Measurements from ENCODE around the gene ZNF445.
A peak's percentile ranks its signal among the peaks of the same experiment; 100 is the strongest.
"Not testable (repeated sequence)": the region's sequence is repeated elsewhere in the genome, so short reads cannot be mapped to it uniquely, and the experiment has no call there.

Gene ZNF445

DNA sequence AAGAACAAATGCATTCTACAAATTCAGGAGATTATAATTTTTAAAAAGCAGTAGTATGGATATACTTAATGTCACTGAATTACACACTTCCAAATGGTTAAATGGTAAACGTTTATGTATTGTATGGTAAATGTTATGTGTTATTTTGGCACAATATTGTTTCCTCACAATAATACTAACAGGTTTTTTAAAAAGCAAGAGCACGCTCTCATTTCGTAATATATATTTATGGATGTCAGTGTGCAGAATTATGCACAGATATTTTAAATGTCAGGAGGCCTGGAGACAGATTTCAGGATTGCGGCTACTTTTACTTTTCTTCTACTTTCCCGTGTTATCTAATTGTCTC, 533 bp downstream of the ZNF445 start:
- Histone ChIP-seq H3K27ac (ENCODE audit: low read depth, low read length, severe bottlenecking) (peak overlapping the region; percentile 50), H3K4me3 (ENCODE audit: extremely low read depth, insufficient read depth, low read length, poor library complexity, severe bottlenecking) (peak overlapping the region; percentile 63), H3K4me1 (ENCODE audit: control insufficient read depth, insufficient read depth, low read length, poor library complexity, severe bottlenecking) (peaks cover 6% of the 10 kb centered on the region), H3K36me3 (ENCODE audit: control insufficient read depth, insufficient read depth, low read length) (peaks cover 4% of the 10 kb centered on the region), H3K9me3 (ENCODE audit: control insufficient read depth, low read length) (no peaks in the 10 kb centered on the region)
- WGBS, 2 experiments (ENCODE audit: insufficient coverage in 2 of 2), result no CpG with 5 or more reads among the region's 5 CpGs

DNA sequence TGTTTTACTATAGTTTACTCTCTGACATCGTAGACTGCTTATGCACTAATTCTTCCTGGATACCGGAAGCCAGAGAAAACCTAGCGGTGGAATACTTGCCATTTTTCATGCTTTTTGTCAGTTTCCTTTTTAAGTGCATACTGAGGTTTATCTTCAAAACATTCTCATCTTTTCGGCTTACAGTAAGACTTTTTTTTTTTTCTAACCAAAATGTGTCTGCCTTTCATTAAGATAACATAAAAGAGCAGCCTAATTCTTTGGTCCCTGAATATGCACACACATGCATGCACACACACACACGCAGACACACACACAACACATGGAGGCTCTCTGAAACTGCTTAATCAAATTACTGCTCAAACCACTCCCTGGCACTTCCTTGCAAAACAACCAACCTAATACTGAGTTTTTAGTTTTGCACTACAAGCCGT, 1.3 kb downstream of the ZNF445 start:
- Histone ChIP-seq H3K9me3 (ENCODE audit: control insufficient read depth, low read length) (no peaks in the 10 kb centered on the region), H3K36me3 (ENCODE audit: control insufficient read depth, insufficient read depth, low read length) (peaks cover 5% of the 10 kb centered on the region), H3K4me3 (ENCODE audit: extremely low read depth, insufficient read depth, low read length, poor library complexity, severe bottlenecking) (peak overlapping the region; percentile 63), H3K4me1 (ENCODE audit: control insufficient read depth, insufficient read depth, low read length, poor library complexity, severe bottlenecking) (peaks cover 6% of the 10 kb centered on the region), H3K27ac (ENCODE audit: low read depth, low read length, severe bottlenecking) (no peak overlapping the region)
- WGBS, 2 experiments (ENCODE audit: insufficient coverage in 2 of 2), result 78 to 81% methylated on average over 4 to 6 of the region's 6 CpGs

DNA sequence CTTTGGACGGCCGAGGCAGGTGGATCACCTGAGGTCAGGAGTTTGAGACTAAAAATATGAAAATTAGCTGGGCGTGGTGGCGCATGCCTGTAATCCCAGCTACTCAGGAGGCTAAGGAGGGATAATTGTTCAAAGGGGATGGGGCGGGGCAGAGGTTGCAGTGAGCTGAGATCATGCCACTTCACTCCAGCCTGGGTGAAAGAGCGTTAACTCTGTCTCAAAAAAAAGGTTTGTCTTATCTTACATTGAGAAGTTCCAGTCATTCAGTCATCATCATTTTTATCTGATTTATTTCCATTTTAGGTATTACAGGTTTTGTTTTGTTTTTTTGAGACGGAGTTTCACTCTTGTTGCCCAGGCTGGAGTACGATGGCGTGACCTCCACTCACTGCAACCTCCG, 2.6 kb downstream of the ZNF445 start:
- H3K4me1 ChIP-seq (ENCODE audit: control insufficient read depth, insufficient read depth, low read length, poor library complexity, severe bottlenecking); H3K9me3 ChIP-seq (ENCODE audit: control insufficient read depth, low read length); H3K27ac ChIP-seq (ENCODE audit: low read depth, low read length, severe bottlenecking); H3K4me3 ChIP-seq (ENCODE audit: extremely low read depth, insufficient read depth, low read length, poor library complexity, severe bottlenecking): not testable (repeated sequence)
- peaks cover 13% of the 10 kb centered on the region for H3K36me3 ChIP-seq (ENCODE audit: control insufficient read depth, insufficient read depth, low read length)
- 88 to 91% methylated on average over 3 to 7 of the region's 10 CpGs for WGBS, 2 experiments (ENCODE audit: insufficient coverage in 2 of 2)

DNA sequence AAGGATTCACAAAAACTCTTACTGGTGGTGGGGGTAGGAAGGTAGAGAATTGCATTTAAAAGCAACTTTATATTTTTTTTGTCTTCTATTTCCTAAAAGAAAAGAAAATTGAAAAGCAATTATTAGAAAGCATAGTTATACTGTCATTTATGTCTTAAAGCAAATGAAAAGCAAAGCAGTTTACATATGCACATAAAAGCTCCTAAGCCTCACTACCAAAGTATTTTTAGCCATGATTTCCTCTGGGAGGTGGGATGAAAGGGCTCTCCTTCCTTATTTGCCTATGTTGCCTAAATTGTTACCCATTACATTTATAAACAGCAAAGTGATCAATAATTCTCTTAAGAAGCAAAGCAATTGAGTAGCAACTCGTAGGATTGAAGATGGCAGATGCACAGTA, 7.0 kb downstream of the ZNF445 start:
- H3K4me3 ChIP-seq (ENCODE audit: extremely low read depth, insufficient read depth, low read length, poor library complexity, severe bottlenecking), result no peak overlapping the region
- WGBS, 2 experiments (ENCODE audit: insufficient coverage in 2 of 2), result 100% methylated on average over 1 of the region's 1 CpG; no CpG with 5 or more reads in 1 of the 2 experiments
- H3K9me3 ChIP-seq (ENCODE audit: control insufficient read depth, low read length), result no peaks in the 10 kb centered on the region
- H3K4me1 ChIP-seq (ENCODE audit: control insufficient read depth, insufficient read depth, low read length, poor library complexity, severe bottlenecking), result peaks cover 6% of the 10 kb centered on the region
- H3K36me3 ChIP-seq (ENCODE audit: control insufficient read depth, insufficient read depth, low read length), result peaks cover 39% of the 10 kb centered on the region
- no peak overlapping the region for H3K27ac ChIP-seq (ENCODE audit: low read depth, low read length, severe bottlenecking)

DNA sequence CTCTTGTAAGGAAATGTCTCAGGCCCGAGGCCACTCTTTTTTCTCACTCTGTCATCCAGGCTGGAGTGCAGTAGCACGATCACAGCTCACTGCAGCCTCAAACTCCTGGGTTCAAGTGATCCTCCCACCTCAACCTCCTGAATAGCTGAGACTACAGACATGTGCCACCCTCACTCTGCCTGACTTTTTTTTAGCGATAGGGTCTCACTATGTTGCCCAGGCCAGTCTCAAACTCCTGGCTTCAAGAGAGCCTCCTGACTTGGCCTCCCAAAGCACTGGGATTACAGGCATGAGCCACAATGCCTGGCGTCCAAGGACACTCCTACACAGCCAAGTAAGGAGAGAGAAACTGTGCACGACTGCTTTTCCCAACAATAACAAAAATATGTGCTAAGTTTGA, 7.6 kb downstream of the ZNF445 start:
- Histone ChIP-seq H3K4me3 (ENCODE audit: extremely low read depth, insufficient read depth, low read length, poor library complexity, severe bottlenecking) (no peak overlapping the region), H3K27ac (ENCODE audit: low read depth, low read length, severe bottlenecking) (no peak overlapping the region), H3K36me3 (ENCODE audit: control insufficient read depth, insufficient read depth, low read length) (peaks cover 40% of the 10 kb centered on the region), H3K4me1 (ENCODE audit: control insufficient read depth, insufficient read depth, low read length, poor library complexity, severe bottlenecking) (peaks cover 6% of the 10 kb centered on the region), H3K9me3 (ENCODE audit: control insufficient read depth, low read length) (no peaks in the 10 kb centered on the region)
- 87 to 95% methylated on average over 3 of the region's 5 CpGs for WGBS, 2 experiments (ENCODE audit: insufficient coverage in 2 of 2)

DNA sequence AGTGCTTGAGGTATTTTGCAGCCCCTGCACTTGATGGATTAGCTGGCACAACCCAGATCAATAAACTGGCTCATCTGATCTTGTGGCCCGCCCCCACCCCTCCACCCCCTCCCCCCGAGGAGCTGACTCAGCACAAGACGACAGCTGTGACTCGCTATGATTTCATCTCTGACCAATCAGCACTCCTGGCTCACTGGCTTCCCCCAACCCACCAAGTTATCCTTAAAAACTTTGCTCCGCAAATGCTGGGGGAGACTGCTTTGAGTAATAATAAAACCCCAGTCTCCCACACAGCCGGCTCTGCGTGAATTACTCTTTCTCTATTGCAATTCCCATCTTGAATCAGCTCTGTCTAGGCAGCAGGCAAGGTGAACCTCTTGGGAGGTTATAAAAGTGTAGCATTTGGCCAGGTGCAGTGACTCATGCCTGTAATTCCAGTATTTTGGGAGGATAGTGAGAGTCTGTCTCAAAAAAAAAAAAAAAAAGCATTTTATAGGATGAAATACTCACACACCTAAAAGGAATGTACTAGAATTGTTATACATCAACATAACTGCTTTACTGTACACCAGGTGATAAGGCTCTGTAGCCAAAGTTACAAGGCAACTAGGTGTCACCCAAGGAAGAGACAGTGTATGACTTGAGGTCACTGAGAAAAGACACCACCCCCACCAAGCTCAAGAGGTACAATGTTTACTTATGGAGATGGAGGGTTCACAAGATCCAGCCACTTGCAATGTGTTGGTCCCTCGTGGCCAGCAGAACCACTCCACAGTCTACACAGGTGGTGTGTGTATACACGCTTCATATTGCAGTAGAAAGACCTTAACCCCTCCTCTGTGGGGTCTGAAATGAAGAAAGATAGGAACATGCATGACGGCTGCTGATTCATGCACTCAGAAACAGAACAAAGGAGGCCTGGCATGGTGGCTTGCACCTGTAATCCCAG, 8.6 kb downstream of the ZNF445 start:
- H3K27ac ChIP-seq (ENCODE audit: low read depth, low read length, severe bottlenecking), result peak overlapping the region; percentile 53
- H3K4me1 ChIP-seq (ENCODE audit: control insufficient read depth, insufficient read depth, low read length, poor library complexity, severe bottlenecking), result peaks cover 6% of the 10 kb centered on the region
- 68 to 97% methylated on average over 2 to 6 of the region's 10 CpGs for WGBS, 2 experiments (ENCODE audit: insufficient coverage in 2 of 2)
- H3K36me3 ChIP-seq (ENCODE audit: control insufficient read depth, insufficient read depth, low read length), result peaks cover 51% of the 10 kb centered on the region
- no peak overlapping the region for H3K4me3 ChIP-seq (ENCODE audit: extremely low read depth, insufficient read depth, low read length, poor library complexity, severe bottlenecking)
- H3K9me3 ChIP-seq (ENCODE audit: control insufficient read depth, low read length), result no peaks in the 10 kb centered on the region

DNA sequence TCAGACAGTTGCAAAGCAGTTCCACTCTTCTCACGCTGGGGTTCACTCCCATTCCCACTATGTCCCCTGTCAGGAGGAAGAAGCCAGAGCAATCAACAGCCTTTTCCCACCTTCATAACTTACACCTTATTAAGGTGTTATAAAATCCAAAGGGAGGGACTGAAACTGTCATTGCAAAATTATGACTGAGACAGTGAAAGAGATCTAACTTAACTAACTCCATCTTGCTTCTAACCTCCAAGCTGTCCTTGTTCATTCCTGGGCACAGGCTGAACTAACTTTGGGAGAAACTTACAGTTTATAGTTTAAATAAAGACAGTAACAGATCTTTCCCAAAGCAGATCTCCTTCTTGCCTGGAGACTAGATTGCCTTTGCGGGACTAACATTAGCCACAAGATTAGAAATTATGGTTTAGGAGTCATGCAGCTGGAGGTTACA, 9.4 kb downstream of the ZNF445 start:
- not testable (repeated sequence) for H3K4me1 ChIP-seq (ENCODE audit: control insufficient read depth, insufficient read depth, low read length, poor library complexity, severe bottlenecking); H3K9me3 ChIP-seq (ENCODE audit: control insufficient read depth, low read length); H3K4me3 ChIP-seq (ENCODE audit: extremely low read depth, insufficient read depth, low read length, poor library complexity, severe bottlenecking); H3K27ac ChIP-seq (ENCODE audit: low read depth, low read length, severe bottlenecking)
- H3K36me3 ChIP-seq (ENCODE audit: control insufficient read depth, insufficient read depth, low read length), result peaks cover 58% of the 10 kb centered on the region
- WGBS, 2 experiments (ENCODE audit: insufficient coverage in 2 of 2), result 83 to 100% methylated on average over 1 to 2 of the region's 2 CpGs

DNA sequence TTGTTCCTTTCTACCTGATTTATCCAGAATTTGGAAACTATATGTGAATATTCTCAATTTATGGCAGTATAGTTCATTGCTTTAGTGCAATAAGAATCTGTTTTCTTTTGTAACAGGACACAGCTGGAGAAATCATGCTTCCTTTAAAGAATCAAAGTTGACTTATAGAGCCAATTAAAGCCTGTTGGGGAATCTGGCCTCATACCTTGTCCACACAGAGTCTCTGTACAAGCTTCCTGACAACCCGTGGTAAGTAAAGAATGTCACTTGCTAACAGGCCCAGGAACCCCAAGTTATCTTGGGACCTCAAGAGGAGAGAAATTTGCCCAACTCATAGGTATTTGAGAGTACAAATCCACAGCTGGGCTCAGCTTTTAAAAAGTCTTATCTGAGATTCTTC, 10.2 kb downstream of the ZNF445 start:
- 100% methylated on average over 1 of the region's 1 CpG; no CpG with 5 or more reads in 1 of the 2 experiments for WGBS, 2 experiments (ENCODE audit: insufficient coverage in 2 of 2)
- H3K4me1 ChIP-seq (ENCODE audit: control insufficient read depth, insufficient read depth, low read length, poor library complexity, severe bottlenecking), result peaks cover 6% of the 10 kb centered on the region
- peaks cover 2% of the 10 kb centered on the region for H3K9me3 ChIP-seq (ENCODE audit: control insufficient read depth, low read length)

DNA sequence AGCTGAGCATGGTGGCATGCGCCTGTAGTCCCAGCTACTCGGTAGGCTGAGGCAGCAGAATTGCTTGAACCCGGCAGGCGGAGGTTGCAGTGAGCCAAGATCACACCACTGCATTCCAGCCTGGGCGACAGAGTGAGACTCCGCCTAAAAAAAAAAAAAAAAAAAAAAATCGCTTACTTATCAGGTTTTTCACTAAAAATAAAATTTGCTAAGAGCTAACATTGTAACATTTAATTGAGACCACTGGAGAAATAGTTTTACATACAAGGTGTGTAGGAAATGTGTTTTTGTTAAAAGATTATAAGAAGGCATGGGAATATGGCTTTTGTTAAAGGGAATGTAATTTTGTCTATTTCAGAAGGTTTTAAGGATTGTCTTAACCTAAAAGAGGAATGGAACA, 12.6 kb downstream of the ZNF445 start:
- peaks cover 17% of the 10 kb centered on the region for H3K9me3 ChIP-seq (ENCODE audit: control insufficient read depth, low read length)
- WGBS, 2 experiments (ENCODE audit: insufficient coverage in 2 of 2), result 90 to 94% methylated on average over 3 to 4 of the region's 7 CpGs
- H3K4me3 ChIP-seq (ENCODE audit: extremely low read depth, insufficient read depth, low read length, poor library complexity, severe bottlenecking); H3K4me1 ChIP-seq (ENCODE audit: control insufficient read depth, insufficient read depth, low read length, poor library complexity, severe bottlenecking); H3K27ac ChIP-seq (ENCODE audit: low read depth, low read length, severe bottlenecking): not testable (repeated sequence)
- peaks cover 74% of the 10 kb centered on the region for H3K36me3 ChIP-seq (ENCODE audit: control insufficient read depth, insufficient read depth, low read length)

More for the DNA sequence above, 10.2 kb downstream of the ZNF445 start:
- Histone ChIP-seq H3K4me3 (ENCODE audit: extremely low read depth, insufficient read depth, low read length, poor library complexity, severe bottlenecking) (no peak overlapping the region), H3K36me3 (ENCODE audit: control insufficient read depth, insufficient read depth, low read length) (peaks cover 66% of the 10 kb centered on the region), H3K27ac (ENCODE audit: low read depth, low read length, severe bottlenecking) (no peak overlapping the region)

DNA sequence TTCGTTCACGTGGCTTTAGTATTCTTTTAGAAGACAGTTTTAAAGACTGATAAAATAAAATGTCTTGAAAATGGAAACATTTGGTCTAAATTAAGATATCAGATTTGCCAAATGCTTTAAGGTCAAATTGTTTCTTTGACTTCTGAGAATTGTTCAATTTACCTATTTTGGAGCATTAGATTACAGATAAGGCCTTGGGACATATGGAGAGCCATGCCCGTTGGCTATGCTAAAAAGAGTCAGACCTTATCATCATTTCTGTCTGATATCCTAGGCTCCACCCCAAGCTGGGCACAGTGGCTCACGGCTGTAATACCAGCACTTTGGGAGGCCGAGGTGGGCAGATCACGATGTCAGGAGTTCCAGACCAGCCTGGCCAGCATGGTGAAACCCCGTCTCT, 13.0 kb downstream of the ZNF445 start:
- WGBS, 2 experiments (ENCODE audit: insufficient coverage in 2 of 2), result 95 to 98% methylated on average over 5 to 7 of the region's 7 CpGs
- H3K9me3 ChIP-seq (ENCODE audit: control insufficient read depth, low read length), result peaks cover 17% of the 10 kb centered on the region
- peaks cover 73% of the 10 kb centered on the region for H3K36me3 ChIP-seq (ENCODE audit: control insufficient read depth, insufficient read depth, low read length)
- no peak overlapping the region for H3K27ac ChIP-seq (ENCODE audit: low read depth, low read length, severe bottlenecking)
- H3K4me1 ChIP-seq (ENCODE audit: control insufficient read depth, insufficient read depth, low read length, poor library complexity, severe bottlenecking), result peaks cover 6% of the 10 kb centered on the region
- no peak overlapping the region for H3K4me3 ChIP-seq (ENCODE audit: extremely low read depth, insufficient read depth, low read length, poor library complexity, severe bottlenecking)

DNA sequence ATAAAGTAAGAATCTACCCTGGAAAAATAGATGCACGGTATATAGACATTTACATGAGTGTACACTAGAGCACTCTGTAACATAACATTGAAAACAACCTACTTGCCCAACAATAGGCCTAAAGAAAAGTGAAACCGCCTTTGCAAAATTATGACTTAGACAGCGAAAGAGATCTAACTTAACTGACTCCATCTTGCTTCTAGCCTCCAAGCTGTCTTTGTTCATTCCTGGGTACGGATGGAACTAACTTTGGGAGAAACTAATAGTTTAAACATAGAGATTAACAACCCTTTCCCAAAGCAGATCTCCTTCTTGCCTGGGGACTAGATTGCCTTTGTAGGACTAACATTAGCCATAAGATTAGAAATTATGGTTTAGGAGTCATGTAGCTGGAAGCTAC, 17.4 kb downstream of the ZNF445 start:
- not testable (repeated sequence) for H3K4me3 ChIP-seq (ENCODE audit: extremely low read depth, insufficient read depth, low read length, poor library complexity, severe bottlenecking); H3K27ac ChIP-seq (ENCODE audit: low read depth, low read length, severe bottlenecking); H3K4me1 ChIP-seq (ENCODE audit: control insufficient read depth, insufficient read depth, low read length, poor library complexity, severe bottlenecking)
- H3K36me3 ChIP-seq (ENCODE audit: control insufficient read depth, insufficient read depth, low read length), result peaks cover 89% of the 10 kb centered on the region
- WGBS, 2 experiments (ENCODE audit: insufficient coverage in 2 of 2), result 93 to 100% methylated on average over 2 of the region's 4 CpGs
- H3K9me3 ChIP-seq (ENCODE audit: control insufficient read depth, low read length), result peaks cover 17% of the 10 kb centered on the region
